BE2C (cell line): ENCODE results near the gene PXT1.

ENCODE experiments used
- DNase-seq: peaks from one replicate; pipeline ENCODE4 v3.0.0-alpha.2; 2020
- H3K27me3 ChIP-seq: fragments of 250-450 bp; sonication (Bioruptor Pico); 2 replicates; pipeline ENCODE4 v1.5.1; 2020; ENCODE audit warnings: mild to moderate bottlenecking
- H3K36me3 ChIP-seq: fragments of 250-450 bp; sonication (Bioruptor Pico); 2 replicates; pipeline ENCODE4 v1.5.1; 2020; ENCODE audit warnings: mild to moderate bottlenecking
- H3K4me1 ChIP-seq: fragments of 250-450 bp; sonication (Bioruptor Pico); 2 replicates; pipeline ENCODE4 v1.5.1; 2020
- H3K4me3 ChIP-seq: 2 replicates; pipeline ENCODE4 v1.5.1; 2011; ENCODE audit warnings: low read depth, low read length
- H3K9me3 ChIP-seq: fragments of 250-450 bp; sonication (Bioruptor Pico); 2 replicates; pipeline ENCODE4 v1.5.1; 2020
- CTCF ChIP-seq: IDR thresholded peaks from 2 replicates; pipeline ENCODE4 v1.5.1; 2012; ENCODE audit warnings: mild to moderate bottlenecking, low read depth, low read length

The PXT1 gene

GRCh38 chr6:36428911-36429310, 13.7 kb downstream of the PXT1 start:
- Histone ChIP-seq H3K27me3 (no peaks in the 10 kb centered on the region), H3K9me3 (no peaks in the 10 kb centered on the region), H3K36me3 (no peaks in the 10 kb centered on the region), H3K4me1 (peaks cover 6% of the 10 kb centered on the region), H3K4me3 (no peak overlapping the region)
- DNase-seq, result no peak
- TF ChIP-seq CTCF, result peak; percentile 28; the same call in 1 of the 2 replicates

GRCh38 chr6:36426622-36427021, 16.0 kb downstream of the PXT1 start:
- Histone ChIP-seq H3K9me3 (no peaks in the 10 kb centered on the region), H3K4me1 (peaks cover 10% of the 10 kb centered on the region), H3K4me3 (no peak overlapping the region), H3K36me3 (no peaks in the 10 kb centered on the region), H3K27me3 (no peaks in the 10 kb centered on the region)
- DNase-seq, result no peak
- no peak for TF ChIP-seq CTCF

- no peaks in the 10 kb centered on the region for H3K27me3 ChIP-seq
Observed at GRCh38 chr6:36423101-36423824, 19.4 kb downstream of the PXT1 start.

GRCh38 chr6:36422714-36423100, 19.9 kb downstream of the PXT1 start:
- Histone ChIP-seq H3K4me3 (peak overlapping the region; percentile 67), H3K4me1 (peaks cover 11% of the 10 kb centered on the region), H3K36me3 (no peaks in the 10 kb centered on the region), H3K9me3 (no peaks in the 10 kb centered on the region), H3K27me3 (no peaks in the 10 kb centered on the region)
- no peak for DNase-seq
- TF ChIP-seq CTCF, result no peak

More at GRCh38 chr6:36423101-36423824, 19.4 kb downstream of the PXT1 start:
- H3K9me3 ChIP-seq, result no peaks in the 10 kb centered on the region
- peaks cover 14% of the 10 kb centered on the region for H3K4me1 ChIP-seq
- peak; percentile 68 for TF ChIP-seq CTCF
- peak overlapping the region; percentile 67 for H3K4me3 ChIP-seq
- no peaks in the 10 kb centered on the region for H3K36me3 ChIP-seq
- DNase-seq, result peak; percentile 99

GRCh38 chr6:36419310-36419709, 23.3 kb downstream of the PXT1 start:
- no peaks in the 10 kb centered on the region for H3K36me3 ChIP-seq
- H3K4me3 ChIP-seq, result no peak overlapping the region
- no peak for TF ChIP-seq CTCF
- no peak for DNase-seq
- H3K27me3 ChIP-seq, result no peaks in the 10 kb centered on the region
- H3K9me3 ChIP-seq, result no peaks in the 10 kb centered on the region
- H3K4me1 ChIP-seq, result peaks cover 10% of the 10 kb centered on the region

- Histone ChIP-seq H3K4me3 (no peak overlapping the region), H3K9me3 (no peaks in the 10 kb centered on the region; the same call in 1 of the 2 replicates), H3K4me1 (peaks cover 5% of the 10 kb centered on the region), H3K36me3 (no peaks in the 10 kb centered on the region), H3K27me3 (no peaks in the 10 kb centered on the region)
- DNase-seq, result peak; percentile 36
- TF ChIP-seq CTCF, result no peak
Observed at GRCh38 chr6:36418558-36418957, 24.1 kb downstream of the PXT1 start.
